ENCODE data around the gene TFAP2E.

DNA sequence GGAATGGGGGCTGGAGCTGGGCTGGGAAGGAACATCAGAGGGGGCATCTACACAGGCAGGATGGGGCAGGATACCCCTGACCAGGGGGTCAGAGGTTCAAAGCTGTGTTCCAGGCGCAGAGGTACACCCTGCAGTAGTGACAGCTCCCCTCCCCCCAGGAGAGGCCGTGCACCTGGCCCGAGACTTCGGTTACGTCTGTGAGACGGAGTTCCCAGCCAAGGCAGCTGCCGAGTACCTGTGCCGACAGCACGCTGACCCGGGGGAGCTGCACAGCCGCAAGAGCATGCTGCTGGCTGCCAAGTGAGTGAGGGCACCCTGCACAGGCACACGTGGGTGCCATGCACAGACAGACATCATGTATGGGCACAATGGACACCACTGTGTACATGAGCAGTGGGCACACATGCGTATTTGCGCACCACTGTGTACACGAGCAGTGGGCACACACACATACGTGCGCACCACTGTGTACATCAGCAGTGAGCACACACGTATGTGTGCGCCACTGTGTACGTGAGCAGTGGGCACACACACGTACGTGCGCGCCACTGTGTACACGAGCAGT lies 17.4 kb downstream of the TFAP2E start:
- no peak for TF ChIP-seq POLR2A (IDR thresholded peaks at IDR 0.05)
- TF ChIP-seq, protein P1, sequence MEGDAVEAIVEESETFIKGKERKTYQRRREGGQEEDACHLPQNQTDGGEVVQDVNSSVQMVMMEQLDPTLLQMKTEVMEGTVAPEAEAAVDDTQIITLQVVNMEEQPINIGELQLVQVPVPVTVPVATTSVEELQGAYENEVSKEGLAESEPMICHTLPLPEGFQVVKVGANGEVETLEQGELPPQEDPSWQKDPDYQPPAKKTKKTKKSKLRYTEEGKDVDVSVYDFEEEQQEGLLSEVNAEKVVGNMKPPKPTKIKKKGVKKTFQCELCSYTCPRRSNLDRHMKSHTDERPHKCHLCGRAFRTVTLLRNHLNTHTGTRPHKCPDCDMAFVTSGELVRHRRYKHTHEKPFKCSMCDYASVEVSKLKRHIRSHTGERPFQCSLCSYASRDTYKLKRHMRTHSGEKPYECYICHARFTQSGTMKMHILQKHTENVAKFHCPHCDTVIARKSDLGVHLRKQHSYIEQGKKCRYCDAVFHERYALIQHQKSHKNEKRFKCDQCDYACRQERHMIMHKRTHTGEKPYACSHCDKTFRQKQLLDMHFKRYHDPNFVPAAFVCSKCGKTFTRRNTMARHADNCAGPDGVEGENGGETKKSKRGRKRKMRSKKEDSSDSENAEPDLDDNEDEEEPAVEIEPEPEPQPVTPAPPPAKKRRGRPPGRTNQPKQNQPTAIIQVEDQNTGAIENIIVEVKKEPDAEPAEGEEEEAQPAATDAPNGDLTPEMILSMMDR (IDR thresholded peaks at IDR 0.05 in 8 of 11, conservative IDR thresholded peaks at IDR 0.05 in 3 of 11) = no peak

All from spleen (tissue), 7 donors.